Neural cell (in vitro differentiated cells): ENCODE results near the gene TAAR2. TPM values are rescaled to one million over a fixed set of nuclear protein-coding genes. Genes with fewer than 3 reads are reported as not detected.

Experiments
- H2AFZ ChIP-seq: fragments of 200-600, 300-800 bp; sonication (generic), shearing (Covaris generic); 2 replicates; pipeline ENCODE4 v1.6.0; 2014; ENCODE audit warnings: low read depth, mild to moderate bottlenecking, antibody characterized with exemption, low read length, moderate library complexity
- H3F3A ChIP-seq: fragments of 200-600 bp; shearing (Covaris generic); 2 replicates; pipeline ENCODE4 v1.6.1; 2016; ENCODE audit warnings: mild to moderate bottlenecking, moderate library complexity, mixed read lengths, antibody characterized with exemption, low read length; ENCODE audit not compliant: insufficient read depth, poor library complexity, severe bottlenecking
- H3K27ac ChIP-seq: fragments of 200-600, 300-800 bp; sonication (generic), shearing (Covaris generic); 2 replicates; pipeline ENCODE4 v1.5.1; 2014; ENCODE audit warnings: mild to moderate bottlenecking, low read length, moderate library complexity
- H3K27me3 ChIP-seq: fragments of 300-800, 200-600 bp; sonication (generic), shearing (Covaris generic); 2 replicates; pipeline ENCODE4 v1.6.0; 2014; ENCODE audit warnings: mild to moderate bottlenecking, low read depth, low read length, moderate library complexity; ENCODE audit not compliant: insufficient read depth
- H3K36me3 ChIP-seq: fragments of 300-800, 200-600 bp; sonication (generic), shearing (Covaris generic); 2 replicates; pipeline ENCODE4 v1.5.1; 2014; ENCODE audit warnings: mild to moderate bottlenecking, antibody characterized with exemption, low read length, moderate library complexity; ENCODE audit not compliant: insufficient read depth
- H3K4me2 ChIP-seq: fragments of 300-800, 200-600 bp; sonication (generic), shearing (Covaris generic); 2 replicates; pipeline ENCODE4 v1.6.0; 2014; ENCODE audit warnings: mild to moderate bottlenecking, low read length
- H3K4me3 ChIP-seq: fragments of 300-800, 200-600 bp; sonication (generic), shearing (Covaris generic); 2 replicates; pipeline ENCODE4 v1.5.1; 2014; ENCODE audit warnings: mild to moderate bottlenecking, low read length, moderate library complexity
- H3K79me2 ChIP-seq: fragments of 200-600 bp; shearing (Covaris generic); replicated peaks from 2 replicates; pipeline ENCODE4 v1.6.0; 2014; ENCODE audit warnings: mild to moderate bottlenecking, low read length, moderate library complexity; ENCODE audit not compliant: insufficient read depth
- H3K9ac ChIP-seq: fragments of 300-800, 200-600 bp; sonication (generic), shearing (Covaris generic); 2 replicates; pipeline ENCODE4 v1.6.1; 2016; ENCODE audit warnings: mild to moderate bottlenecking, low read length, mixed read lengths
- H3K9me2 ChIP-seq: fragments of 200-600 bp; shearing (Covaris generic); 2 replicates; pipeline ENCODE4 v1.6.1; 2016; ENCODE audit warnings: mild to moderate bottlenecking, low read length, mixed read lengths; ENCODE audit not compliant: insufficient read depth
- H3K9me3 ChIP-seq: fragments of 200-600, 300-800 bp; sonication (generic), shearing (Covaris generic); 2 replicates; pipeline ENCODE4 v1.6.1; 2016; ENCODE audit warnings: mild to moderate bottlenecking, mixed run types, low read length, moderate library complexity, mixed read lengths
- H4K20me1 ChIP-seq: fragments of 200-600 bp; shearing (Covaris generic); 2 replicates; pipeline ENCODE4 v1.6.1; 2016; ENCODE audit warnings: mild to moderate bottlenecking, mixed run types; ENCODE audit not compliant: insufficient read depth
- CTCF ChIP-seq: fragments of 450-650 bp; IDR thresholded peaks from 2 replicates; pipeline ENCODE4 v1.5.1; 2014; ENCODE audit warnings: antibody characterized with exemption, mild to moderate bottlenecking, moderate library complexity; ENCODE audit not compliant: poor library complexity, severe bottlenecking
- EP300 ChIP-seq: fragments of 450-650 bp; conservative IDR thresholded peaks from 2 replicates; pipeline ENCODE4 v1.6.1; 2014; ENCODE audit warnings: antibody characterized with exemption, mild to moderate bottlenecking, moderate library complexity; ENCODE audit not compliant: poor library complexity, severe bottlenecking
- EZH2 ChIP-seq: fragments of 200-600, 300-800 bp; shearing (Covaris generic), sonication (generic); IDR thresholded peaks from 2 replicates; pipeline ENCODE4 v1.6.1; 2014; ENCODE audit warnings: antibody characterized with exemption, low read length, borderline replicate concordance, mild to moderate bottlenecking; ENCODE audit not compliant: insufficient read depth, poor library complexity, severe bottlenecking
- MXI1 ChIP-seq: fragments of 450-650 bp; conservative IDR thresholded peaks from 2 replicates; pipeline ENCODE4 v1.6.1; 2014; ENCODE audit warnings: antibody characterized with exemption, mild to moderate bottlenecking; ENCODE audit not compliant: poor library complexity, severe bottlenecking
- POLR2AphosphoS5 ChIP-seq: IDR thresholded peaks from 2 replicates; pipeline ENCODE4 v1.6.1; 2012
- RAD21 ChIP-seq: fragments of 450-650 bp; conservative IDR thresholded peaks from 2 replicates; pipeline ENCODE4 v1.6.1; 2014; ENCODE audit warnings: antibody characterized with exemption, mild to moderate bottlenecking, moderate library complexity
- REST ChIP-seq: IDR thresholded peaks from 2 replicates; pipeline ENCODE4 v1.6.1; 2012; ENCODE audit warnings: borderline replicate concordance
- SMC3 ChIP-seq: fragments of 450-650 bp; conservative IDR thresholded peaks from 2 replicates; pipeline ENCODE4 v1.6.1; 2014; ENCODE audit warnings: antibody characterized with exemption, mild to moderate bottlenecking, moderate library complexity; ENCODE audit not compliant: poor library complexity
- TAF1 ChIP-seq: IDR thresholded peaks from 2 replicates; pipeline ENCODE4 v1.6.1; 2012; ENCODE audit warnings: low read depth
- polyA plus RNA-seq: library from polyadenylated mRNA; depleted of rRNA; stranded (reverse); fragments of >200 nt; gene quantifications from 2 replicates; pipeline ENCODE4 v1.2.3, GENCODE V29; 2014

TAAR2 gene
- polyA plus RNA-seq, 1 donor from 2014 or later: not detected

- H3K4me3 ChIP-seq: no peak within 1 kb of the TSS
- no peak within 1 kb of the TSS for H2AFZ ChIP-seq
- H3K9me2 ChIP-seq: no peaks in the 10 kb centered on the region
- H4K20me1 ChIP-seq: no peaks in the 10 kb centered on the region
- H3K9me3 ChIP-seq: no peaks in the 10 kb centered on the region
- TF ChIP-seq SMC3 (no peak), TAF1 (no peak), CTCF (no peak), POLR2AphosphoS5 (no peak), EZH2 (no peak), EP300 (no peak), REST (no peak), RAD21 (no peak)
- no peak within 1 kb of the TSS for H3K27ac ChIP-seq
- no peaks in the 10 kb centered on the region for H3K27me3 ChIP-seq
- no peak within 1 kb of the TSS for H3K9ac ChIP-seq
- no peak within 1 kb of the TSS for H3K4me2 ChIP-seq
- no peaks in the 10 kb centered on the region for H3F3A ChIP-seq
- H3K79me2 ChIP-seq: no peaks in the 10 kb centered on the region
- H3K36me3 ChIP-seq: no peaks in the 10 kb centered on the region
Observed at GRCh38 chr6:132570221-132570777, 53.8 kb downstream of the TAAR2 start, which contains the start of gene TAAR6. TSS of gene TAAR6 (plus strand) at chr6:132570322. CDS start at chr6:132570322, 0 bp downstream.

DNA sequence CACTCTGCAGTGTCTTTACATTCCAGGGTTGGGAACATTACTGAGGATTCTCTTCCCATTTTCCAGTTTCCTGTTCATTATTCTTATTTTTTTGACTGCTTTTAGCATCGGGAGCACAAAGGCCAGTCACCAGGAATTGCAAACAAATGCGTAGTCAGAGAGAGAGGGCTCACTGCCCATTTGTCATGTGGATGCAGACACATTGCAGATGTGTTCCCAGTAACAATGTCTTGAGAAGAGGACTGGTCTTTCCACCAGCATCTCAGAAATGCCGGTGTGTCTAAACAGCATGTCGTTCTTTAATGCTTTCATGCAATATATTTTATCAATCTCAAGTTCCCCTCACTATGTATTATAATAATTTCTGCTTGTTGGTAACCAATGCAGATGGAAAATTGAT, 54.9 kb downstream of the TAAR2 start:
- Histone ChIP-seq H3K9ac (no peak overlapping the region), H3F3A (no peaks in the 10 kb centered on the region), H3K36me3 (no peaks in the 10 kb centered on the region), H3K4me2 (no peak overlapping the region), H3K79me2 (no peaks in the 10 kb centered on the region), H4K20me1 (no peaks in the 10 kb centered on the region), H3K27me3 (no peaks in the 10 kb centered on the region), H2AFZ (no peak overlapping the region), H3K9me2 (no peaks in the 10 kb centered on the region), H3K9me3 (no peaks in the 10 kb centered on the region), H3K27ac (no peak overlapping the region), H3K4me3 (no peak overlapping the region)
- TF ChIP-seq CTCF (no peak), POLR2AphosphoS5 (no peak), RAD21 (no peak), EZH2 (no peak), REST (no peak), EP300 (no peak), SMC3 (no peak), MXI1 (no peak), TAF1 (no peak)
